B cell (primary cell): ENCODE measurements around the gene PRR16. TPM values are rescaled to one million over a fixed set of nuclear protein-coding genes. Genes with fewer than 3 reads are reported as not detected.

Source experiments
- ATAC-seq: fragments of 200-7000 bp; cut with Tn5 transposase; one replicate; pipeline ENCODE4 v1.10.0; 2021; ENCODE audit warnings: low read depth, mild to moderate bottlenecking, moderate number of reproducible peaks, moderate library complexity
- CTCF ChIA-PET: fragments of 350-600 bp; sonication (Branson Sonifier 250); formaldehyde crosslinking; loops from one replicate; lab custom pipeline; 2021; ENCODE audit warnings: antibody characterized with exemption, inconsistent platforms; lab: Charles Lee
- POLR2A ChIA-PET: fragments of 350-600 bp; sonication (Branson Sonifier 250); formaldehyde crosslinking; loops from one replicate; lab custom pipeline; 2021; ENCODE audit warnings: antibody characterized with exemption; lab: Charles Lee
- DNase-seq: peaks from one replicate; pipeline ENCODE4 v3.0.0; 2013
- H2AFZ ChIP-seq: 2 replicates; pipeline ENCODE4 v1.6.1; 2012; ENCODE audit warnings: mild to moderate bottlenecking, low read depth, low read length; ENCODE audit not compliant: insufficient read depth, poor library complexity, severe bottlenecking
- H3K27ac ChIP-seq, 2 donors: 1 replicate in 1 of 2; 2 replicates in 1 of 2; pipeline ENCODE4 v1.5.1; 2012 to 2013; ENCODE audit warnings: low read length in 2 of 2, mild to moderate bottlenecking in 2 of 2, moderate library complexity in 1 of 2
- H3K27me3 ChIP-seq, 4 experiments: fragments of 200-600 bp in 1 of 4; sonication (generic) in 1 of 4; replicated peaks in 1 of 4; 1 replicate in 2 of 4; 2 replicates in 2 of 4; pipeline versions ENCODE4 v1.6.1 to v1.7.0; 2013 to 2016; ENCODE audit warnings: low read length in 3 of 4, mild to moderate bottlenecking in 2 of 4, mixed read lengths in 1 of 4, moderate library complexity in 1 of 4; ENCODE audit not compliant: insufficient read depth in 4 of 4, control insufficient read depth in 3 of 4; ENCODE audit errors: control extremely low read depth in 1 of 4
- H3K36me3 ChIP-seq, 2 experiments: replicated peaks in 1 of 2; 1 replicate in 1 of 2; 2 replicates in 1 of 2; pipeline versions ENCODE4 v1.6.1 to v1.7.1; 2013; ENCODE audit warnings: low read length in 1 of 2; ENCODE audit not compliant: insufficient read depth in 2 of 2, control insufficient read depth in 1 of 2; ENCODE audit errors: control extremely low read depth in 1 of 2, extremely low read depth in 1 of 2
- H3K4me1 ChIP-seq, 2 donors: fragments of 200-600 bp in 1 of 2; sonication (generic) in 1 of 2; 1 replicate in 1 of 2; 2 replicates in 1 of 2; pipeline versions ENCODE4 v1.5.1 to v1.6.1; 2013 to 2017; ENCODE audit warnings: low read length in 2 of 2; ENCODE audit not compliant: control insufficient read depth in 2 of 2, insufficient read depth in 2 of 2
- H3K4me2 ChIP-seq: replicated peaks from 2 replicates; pipeline ENCODE3; 2012; ENCODE audit warnings: mild to moderate bottlenecking, low read depth, low read length; ENCODE audit not compliant: poor library complexity, severe bottlenecking
- H3K4me3 ChIP-seq, 5 experiments: fragments of 200-600 bp in 1 of 5; sonication (generic) in 1 of 5; 1 replicate in 3 of 5; 2 replicates in 2 of 5; pipeline versions ENCODE4 v1.5.1 to v1.7.0; 2011 to 2016; ENCODE audit warnings: low read length in 4 of 5, mild to moderate bottlenecking in 4 of 5, low read depth in 2 of 5, control low read depth in 1 of 5, moderate library complexity in 1 of 5; ENCODE audit not compliant: insufficient read depth in 1 of 5; ENCODE audit errors: control extremely low read depth in 1 of 5, extremely low read depth in 1 of 5
- H3K79me2 ChIP-seq: fragments of 200-600 bp; sonication (generic); one replicate; pipeline ENCODE4 v1.6.0; 2016; ENCODE audit warnings: low read length; ENCODE audit not compliant: control insufficient read depth, insufficient read depth
- H3K9ac ChIP-seq: fragments of 200-600 bp; sonication (generic); 2 replicates; pipeline ENCODE4 v1.6.1; 2017; ENCODE audit warnings: mild to moderate bottlenecking, low read length, moderate library complexity
- H3K9me3 ChIP-seq, 3 donors: one replicate each; pipeline versions ENCODE4 v1.6.1 to v1.7.1; 2013; ENCODE audit warnings: low read length in 2 of 3; ENCODE audit not compliant: control insufficient read depth in 2 of 3, insufficient read depth in 1 of 3; ENCODE audit errors: control extremely low read depth in 1 of 3
- H4K20me1 ChIP-seq: 2 replicates; pipeline ENCODE4 v1.6.0; 2012; ENCODE audit warnings: mild to moderate bottlenecking, low read length; ENCODE audit not compliant: insufficient read depth, control insufficient read depth, poor library complexity, severe bottlenecking
- H3K27ac Mint-ChIP-seq: one replicate; pipeline ENCODE4 v1.8.0; 2021; ENCODE audit warnings: mixed read lengths
- H3K27me3 Mint-ChIP-seq: one replicate; pipeline ENCODE4 v1.8.0; 2021; ENCODE audit warnings: mixed read lengths
- H3K4me1 Mint-ChIP-seq: one replicate; pipeline ENCODE4 v1.8.0; 2021; ENCODE audit warnings: mixed read lengths
- H3K4me3 Mint-ChIP-seq: one replicate; pipeline ENCODE4 v1.8.0; 2021; ENCODE audit warnings: mixed read lengths
- H3K9me3 Mint-ChIP-seq: one replicate; pipeline ENCODE4 v1.8.0; 2022; ENCODE audit warnings: mixed read lengths; ENCODE audit not compliant: insufficient read depth
- CTCF ChIP-seq: fragments of 200-600 bp; IDR thresholded peaks from one replicate; pipeline ENCODE4 v1.8.0; 2022; ENCODE audit warnings: antibody characterized with exemption, mild to moderate bottlenecking
- EZH2 ChIP-seq: IDR thresholded peaks from 2 replicates; pipeline ENCODE4 v1.6.1; 2012; ENCODE audit warnings: borderline replicate concordance, low read depth, mild to moderate bottlenecking, moderate library complexity, low read length; ENCODE audit not compliant: insufficient read depth, poor library complexity, severe bottlenecking
- WGBS: methylation state at CpG from one replicate; pipeline ENCODE4 v1.1.5; 2013; ENCODE audit warnings: missing lambda C conversion rate; ENCODE audit not compliant: insufficient coverage; 5-methylcytosine and 5-hydroxymethylcytosine counted together
- intact Hi-C: fragments of 100-400 bp; cut with micrococcal nuclease; formaldehyde crosslinking; loops from one replicate; pipeline ENCODE4 v1.10.0; 2022
- polyA plus RNA-seq: library from polyadenylated mRNA; depleted of rRNA; stranded (reverse); fragments of >200 nt; gene quantifications from 2 replicates; pipeline ENCODE4 v1.2.3, GENCODE V29; 2012
- total RNA-seq, 2 donors: library from RNA; stranded (reverse); fragments of 120-200 nt in 1 of 2; gene quantifications; 1 replicate in 1 of 2; 2 replicates in 1 of 2; pipeline versions ENCODE4 v1.2.3 to v1.2.4, GENCODE V29; 2013 to 2022

PRR16 gene
- total and polyA plus RNA-seq, 2 donors (not counting 1 experiment from before 2014, with no cell fraction given), result 0.16 TPM; not detected in 1

GRCh38 chr5:120442694-120443093 is 21.4 kb upstream of the PRR16 start:
- ATAC-seq, result no peak
- Histone ChIP-seq H3K4me1 (no peaks in the 10 kb centered on the region), H3K9ac (no peak overlapping the region), H3K4me2 (no peak overlapping the region), H3K27ac (no peak overlapping the region), H3K4me3 (no peak overlapping the region), H3K9me3 (no peaks in the 10 kb centered on the region), H4K20me1 (no peaks in the 10 kb centered on the region), H3K27me3 (no peaks in the 10 kb centered on the region), H3K36me3 (no peaks in the 10 kb centered on the region), H2AFZ (no peak overlapping the region), H3K79me2 (no peaks in the 10 kb centered on the region)
- DNase-seq, result no peak
- H3K9me3 Mint-ChIP-seq, result no peaks in the 10 kb centered on the region
- ChIA-PET POLR2A (no interaction called here), CTCF (no interaction called here)
- H3K27ac Mint-ChIP-seq, result no peak overlapping the region
- 83% methylated on average over 1 of the region's 3 CpGs for WGBS
- H3K4me1 Mint-ChIP-seq, result no peaks in the 10 kb centered on the region
- peaks cover 4% of the 10 kb centered on the region for H3K27me3 Mint-ChIP-seq
- TF ChIP-seq CTCF (no peak), EZH2 (no peak)
- no peak overlapping the region for H3K4me3 Mint-ChIP-seq
- intact Hi-C loops, result no loop called here

- H4K20me1 ChIP-seq, result no peaks in the 10 kb centered on the region
- H3K36me3 ChIP-seq, result no peaks in the 10 kb centered on the region
- ATAC-seq (no peak), DNase-seq (no peak)
- no peak overlapping the region for H3K27ac ChIP-seq
- no peaks in the 10 kb centered on the region for H3K27me3 ChIP-seq
- H3K9me3 Mint-ChIP-seq, result no peaks in the 10 kb centered on the region
- WGBS, result no CpG with 5 or more reads among the region's 2 CpGs
- TF ChIP-seq EZH2 (no peak), CTCF (no peak)
- ChIA-PET CTCF (interaction anchor here (0.7 kb wide), 1 partner anchor 29 kb away, joined by 3 read pairs; no protein-coding TSS in a partner anchor), POLR2A (no interaction called here)
- H3K79me2 ChIP-seq, result no peaks in the 10 kb centered on the region
- H3K4me3 Mint-ChIP-seq, result no peak overlapping the region
- H3K9ac ChIP-seq, result no peak overlapping the region
- H3K4me1 ChIP-seq, result no peaks in the 10 kb centered on the region
- intact Hi-C loops, result no loop called here
- no peak overlapping the region for H2AFZ ChIP-seq
- no peak overlapping the region for H3K27ac Mint-ChIP-seq
- H3K4me3 ChIP-seq, result no peak overlapping the region
- no peaks in the 10 kb centered on the region for H3K9me3 ChIP-seq
- no peaks in the 10 kb centered on the region for H3K4me1 Mint-ChIP-seq
- peaks cover 4% of the 10 kb centered on the region for H3K27me3 Mint-ChIP-seq
- H3K4me2 ChIP-seq, result no peak overlapping the region
Measured at GRCh38 chr5:120443607-120444006, 20.5 kb upstream of the PRR16 start.
